Endodermal cell (in vitro differentiated cells): ENCODE data around the gene GNAT3. TPM values are rescaled to one million over a fixed set of nuclear protein-coding genes. Genes with fewer than 3 reads are reported as not detected.

Source experiments
- DNase-seq: peaks from one replicate; pipeline ENCODE4 v3.0.0-alpha.2; 2017
- H3K27ac ChIP-seq: 2 replicates; pipeline ENCODE4 v1.5.1; 2013; ENCODE audit warnings: mild to moderate bottlenecking, low read depth, low read length, moderate library complexity
- H3K27me3 ChIP-seq: 2 replicates; pipeline ENCODE4 v1.6.1; 2013; ENCODE audit warnings: mild to moderate bottlenecking, low read length, moderate library complexity; ENCODE audit not compliant: insufficient read depth, control insufficient read depth, poor library complexity, severe bottlenecking
- H3K36me3 ChIP-seq: 2 replicates; pipeline ENCODE4 v1.7.0; 2013; ENCODE audit warnings: mild to moderate bottlenecking, low read length, moderate library complexity; ENCODE audit not compliant: control insufficient read depth, insufficient read depth
- H3K4me1 ChIP-seq: one replicate; pipeline ENCODE4 v1.7.0; 2013; ENCODE audit warnings: low read length; ENCODE audit not compliant: control insufficient read depth, insufficient read depth
- H3K4me3 ChIP-seq: 2 replicates; pipeline ENCODE4 v1.5.1; 2013; ENCODE audit warnings: mild to moderate bottlenecking, low read length, moderate library complexity
- H3K9ac ChIP-seq: 2 replicates; pipeline ENCODE4 v1.6.1; 2013; ENCODE audit warnings: mild to moderate bottlenecking, low read length, moderate library complexity; ENCODE audit not compliant: poor library complexity, severe bottlenecking; ENCODE audit errors: extremely low read depth
- H3K9me3 ChIP-seq: 2 replicates; pipeline ENCODE4 v1.6.1; 2013; ENCODE audit warnings: mild to moderate bottlenecking, low read length, moderate library complexity; ENCODE audit not compliant: control insufficient read depth
- H3K27ac Mint-ChIP-seq: 2 replicates; pipeline ENCODE4 v1.8.0; 2020; ENCODE audit warnings: mixed read lengths
- H3K27me3 Mint-ChIP-seq: 2 replicates; pipeline ENCODE4 v1.8.0; 2021; ENCODE audit warnings: mild to moderate bottlenecking, mixed read lengths; ENCODE audit not compliant: insufficient read depth
- H3K36me3 Mint-ChIP-seq: 2 replicates; pipeline ENCODE4 v1.8.0; 2020; ENCODE audit warnings: low read depth, mixed read lengths
- H3K4me1 Mint-ChIP-seq: 2 replicates; pipeline ENCODE4 v1.8.0; 2020; ENCODE audit warnings: mixed read lengths
- H3K4me3 Mint-ChIP-seq: 2 replicates; pipeline ENCODE4 v1.8.0; 2020; ENCODE audit warnings: mild to moderate bottlenecking, moderate library complexity, mixed read lengths
- H3K9me3 Mint-ChIP-seq: 2 replicates; pipeline ENCODE4 v1.8.0; 2020; ENCODE audit warnings: mild to moderate bottlenecking, mixed read lengths
- WGBS, 2 experiments: methylation state at CpG; one replicate each; pipeline versions ENCODE4 v1.1.5 to v1.1.7; 2013; ENCODE audit warnings: missing lambda C conversion rate in 2 of 2, mixed read lengths in 1 of 2; ENCODE audit not compliant: insufficient coverage in 1 of 2, insufficient read length in 1 of 2; 5-methylcytosine and 5-hydroxymethylcytosine counted together
- total RNA-seq, 2 donors: library from RNA; stranded (reverse); fragmentation: NEBNext Ultra II Directional in 1 of 2; extraction: Animal tissue kit (Norgen Biotek cat#: 25700) in 1 of 2; gene quantifications; 2 replicates in 1 of 2; 3 replicates in 1 of 2; pipeline ENCODE4 v1.2.1, GENCODE V29; 2021
- TF ChIP-seq, protein P1 (sequence below): fragments of 200-600 bp; sonication (generic); conservative IDR thresholded peaks from 2 replicates; pipeline ENCODE4 v1.5.0; 2021; ENCODE audit warnings: antibody characterized with exemption, mild to moderate bottlenecking

The GNAT3 gene
- total RNA-seq, 2 donors from 2014 or later: not detected

DNA sequence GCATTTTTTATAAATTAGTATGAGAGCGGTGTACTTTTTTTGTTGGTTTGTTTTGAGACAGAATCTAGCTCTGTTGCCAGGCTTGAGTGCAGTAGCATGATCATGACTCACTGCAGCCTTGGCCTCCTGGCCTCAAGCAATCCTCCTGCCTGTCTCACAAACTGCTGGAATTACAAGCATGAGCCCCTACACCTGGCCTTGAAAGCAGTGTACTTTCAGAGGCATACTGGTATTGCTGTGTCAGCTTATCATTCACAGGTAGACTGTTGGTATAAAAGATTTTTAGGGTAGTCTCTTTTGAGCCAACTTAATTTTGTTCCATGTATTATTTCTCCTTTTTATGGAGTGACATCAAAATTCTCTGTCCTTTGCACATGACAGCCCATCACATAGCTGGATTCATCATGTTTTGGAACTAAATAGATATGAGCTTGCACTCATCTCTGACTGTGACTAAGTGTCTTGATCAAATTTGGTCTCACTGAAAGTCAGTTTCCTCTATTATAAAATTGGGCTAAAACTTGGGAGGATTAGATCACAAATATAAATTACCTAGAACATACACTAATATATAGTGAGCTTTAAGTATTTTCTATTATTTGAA lies 12.4 kb downstream of the GNAT3 start:
- Histone ChIP-seq H3K4me1 (no peaks in the 10 kb centered on the region), H3K9me3 (no peaks in the 10 kb centered on the region), H3K4me3 (no peak overlapping the region), H3K27ac (no peak overlapping the region), H3K9ac (no peak overlapping the region), H3K27me3 (no peaks in the 10 kb centered on the region), H3K36me3 (no peaks in the 10 kb centered on the region)
- Mint-ChIP-seq H3K27me3 (no peaks in the 10 kb centered on the region), H3K9me3 (no peaks in the 10 kb centered on the region), H3K36me3 (no peaks in the 10 kb centered on the region), H3K27ac (no peak overlapping the region), H3K4me1 (no peaks in the 10 kb centered on the region), H3K4me3 (no peak overlapping the region)
- WGBS, 2 experiments: 100% methylated on average over 1 of the region's 1 CpG; no CpG with 5 or more reads in 1 of the 2 experiments
- TF ChIP-seq, protein P1, sequence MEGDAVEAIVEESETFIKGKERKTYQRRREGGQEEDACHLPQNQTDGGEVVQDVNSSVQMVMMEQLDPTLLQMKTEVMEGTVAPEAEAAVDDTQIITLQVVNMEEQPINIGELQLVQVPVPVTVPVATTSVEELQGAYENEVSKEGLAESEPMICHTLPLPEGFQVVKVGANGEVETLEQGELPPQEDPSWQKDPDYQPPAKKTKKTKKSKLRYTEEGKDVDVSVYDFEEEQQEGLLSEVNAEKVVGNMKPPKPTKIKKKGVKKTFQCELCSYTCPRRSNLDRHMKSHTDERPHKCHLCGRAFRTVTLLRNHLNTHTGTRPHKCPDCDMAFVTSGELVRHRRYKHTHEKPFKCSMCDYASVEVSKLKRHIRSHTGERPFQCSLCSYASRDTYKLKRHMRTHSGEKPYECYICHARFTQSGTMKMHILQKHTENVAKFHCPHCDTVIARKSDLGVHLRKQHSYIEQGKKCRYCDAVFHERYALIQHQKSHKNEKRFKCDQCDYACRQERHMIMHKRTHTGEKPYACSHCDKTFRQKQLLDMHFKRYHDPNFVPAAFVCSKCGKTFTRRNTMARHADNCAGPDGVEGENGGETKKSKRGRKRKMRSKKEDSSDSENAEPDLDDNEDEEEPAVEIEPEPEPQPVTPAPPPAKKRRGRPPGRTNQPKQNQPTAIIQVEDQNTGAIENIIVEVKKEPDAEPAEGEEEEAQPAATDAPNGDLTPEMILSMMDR: no peak
- peak; percentile 66 for DNase-seq

DNA sequence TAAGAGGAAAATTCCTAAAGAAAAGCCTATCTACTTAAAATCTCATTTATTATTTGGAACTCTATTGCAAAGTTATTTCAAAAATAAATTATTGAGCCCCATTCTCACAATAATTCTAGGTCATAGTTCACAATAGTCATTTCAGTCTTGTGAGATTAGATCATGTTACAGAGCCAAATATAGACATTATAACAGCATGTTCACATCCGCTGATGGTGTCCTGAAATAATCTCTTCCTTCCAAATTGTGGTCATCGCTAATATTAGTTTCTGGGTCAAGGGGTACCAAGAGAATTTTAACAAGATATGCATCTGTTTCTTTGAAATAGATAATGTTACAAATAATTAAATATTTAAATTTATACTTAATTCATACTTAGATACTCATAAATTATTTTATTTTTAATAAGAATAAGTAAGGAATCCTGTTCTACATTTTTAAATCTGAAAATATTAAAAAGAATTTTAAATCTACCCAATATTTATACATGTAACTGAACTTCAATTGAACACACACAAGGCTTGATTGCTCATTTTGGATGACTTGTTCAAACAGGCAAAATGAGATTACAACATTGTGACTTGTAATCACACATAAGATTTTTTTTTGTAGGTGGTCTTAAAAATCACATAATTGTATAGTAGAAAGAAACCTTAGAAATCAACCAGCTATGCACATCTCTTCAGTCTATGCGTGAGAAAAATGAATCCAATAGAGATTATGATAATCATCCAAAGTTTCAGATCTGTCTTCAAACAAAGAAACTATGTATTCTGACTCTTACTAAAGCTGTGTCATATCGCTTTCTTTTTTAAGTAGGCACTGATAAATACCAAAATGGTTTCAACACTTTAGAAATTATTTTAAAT lies 13.1 kb downstream of the GNAT3 start:
- Mint-ChIP-seq H3K4me1 (no peaks in the 10 kb centered on the region), H3K36me3 (no peaks in the 10 kb centered on the region), H3K27ac (no peak overlapping the region), H3K9me3 (no peaks in the 10 kb centered on the region), H3K27me3 (no peaks in the 10 kb centered on the region), H3K4me3 (no peak overlapping the region)
- 89 to 92% methylated on average over 2 to 4 of the region's 4 CpGs for WGBS, 2 experiments
- Histone ChIP-seq H3K9ac (no peak overlapping the region), H3K9me3 (no peaks in the 10 kb centered on the region), H3K36me3 (no peaks in the 10 kb centered on the region), H3K4me3 (no peak overlapping the region), H3K27ac (no peak overlapping the region), H3K27me3 (no peaks in the 10 kb centered on the region), H3K4me1 (no peaks in the 10 kb centered on the region)
- TF ChIP-seq, protein P1: no peak
- DNase-seq: no peak

DNA sequence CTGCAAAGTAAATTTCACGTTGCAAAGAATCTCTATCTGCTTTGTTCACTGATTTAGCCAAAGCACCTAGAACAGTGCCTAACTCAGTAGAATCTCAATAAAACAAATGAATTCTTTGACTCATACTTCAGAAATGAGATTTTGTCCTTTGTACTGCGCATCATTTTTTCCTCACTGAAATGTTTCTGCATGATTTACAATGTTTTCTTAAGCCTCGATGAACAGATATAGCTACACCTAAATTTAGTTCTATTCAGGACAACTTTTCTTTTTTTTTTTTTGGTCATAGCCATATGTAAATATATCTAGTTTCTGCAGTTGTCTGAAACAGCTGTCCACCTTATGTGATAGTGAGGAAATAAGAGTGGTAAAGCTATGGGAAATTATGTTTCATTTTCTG lies 15.3 kb downstream of the GNAT3 start:
- Histone ChIP-seq H3K27me3 (no peaks in the 10 kb centered on the region), H3K9ac (no peak overlapping the region), H3K27ac (no peak overlapping the region), H3K4me3 (no peak overlapping the region), H3K4me1 (no peaks in the 10 kb centered on the region), H3K36me3 (no peaks in the 10 kb centered on the region), H3K9me3 (no peaks in the 10 kb centered on the region)
- DNase-seq: no peak
- H3K27ac Mint-ChIP-seq: no peak overlapping the region
- TF ChIP-seq, protein P1: no peak
- no peaks in the 10 kb centered on the region for H3K9me3 Mint-ChIP-seq
- H3K4me3 Mint-ChIP-seq: no peak overlapping the region
- no peaks in the 10 kb centered on the region for H3K27me3 Mint-ChIP-seq
- H3K4me1 Mint-ChIP-seq: no peaks in the 10 kb centered on the region
- WGBS, 2 experiments: 90 to 100% methylated on average over 2 to 3 of the region's 3 CpGs
- no peaks in the 10 kb centered on the region for H3K36me3 Mint-ChIP-seq
